Karpas-422 (cell line): ENCODE measurements around the gene CC2D2A. TPM values are rescaled to one million over a fixed set of nuclear protein-coding genes. Genes with fewer than 3 reads are reported as not detected.

Source experiments
- DNase-seq: peaks from one replicate; pipeline ENCODE4 v3.0.0-alpha.2; 2015
- H2AFZ ChIP-seq: fragments of 200-600 bp; sonication (generic); 2 replicates; pipeline ENCODE4 v1.6.1; 2014; ENCODE audit warnings: antibody characterized with exemption, low read length, mixed read lengths
- H3K27ac ChIP-seq: fragments of 200-600 bp; sonication (generic); 2 replicates; pipeline ENCODE4 v1.5.1; 2014; ENCODE audit warnings: mild to moderate bottlenecking, low read length, moderate library complexity
- H3K27me3 ChIP-seq: fragments of 200-600 bp; sonication (generic); 2 replicates; pipeline ENCODE4 v1.6.1; 2014; ENCODE audit warnings: low read length, mixed read lengths
- H3K36me3 ChIP-seq: fragments of 200-600 bp; sonication (generic); 2 replicates; pipeline ENCODE4 v1.6.1; 2014; ENCODE audit warnings: low read length, mixed read lengths; ENCODE audit not compliant: insufficient read depth
- H3K4me1 ChIP-seq: fragments of 200-600 bp; sonication (generic); 2 replicates; pipeline ENCODE4 v1.6.1; 2014; ENCODE audit warnings: mild to moderate bottlenecking, low read length, mixed read lengths
- H3K4me2 ChIP-seq: fragments of 200-600 bp; sonication (generic); 2 replicates; pipeline ENCODE4 v1.6.1; 2014; ENCODE audit warnings: low read length, low read depth, mild to moderate bottlenecking; ENCODE audit not compliant: poor library complexity, severe bottlenecking
- H3K4me3 ChIP-seq: fragments of 200-600 bp; sonication (generic); 2 replicates; pipeline ENCODE4 v1.5.1; 2014; ENCODE audit warnings: mild to moderate bottlenecking, antibody characterized with exemption, low read length, mixed read lengths
- H3K79me2 ChIP-seq: fragments of 200-600 bp; sonication (generic); 2 replicates; pipeline ENCODE4 v1.6.1; 2014; ENCODE audit warnings: mild to moderate bottlenecking, low read length, mixed read lengths
- H3K9ac ChIP-seq: fragments of 200-600 bp; sonication (generic); 2 replicates; pipeline ENCODE4 v1.6.0; 2014; ENCODE audit warnings: low read length
- H3K9me2 ChIP-seq: fragments of 200-600 bp; sonication (generic), shearing (Covaris generic); replicated peaks from 2 replicates; pipeline ENCODE4 v1.6.0; 2014; ENCODE audit warnings: mild to moderate bottlenecking, low read length, moderate library complexity; ENCODE audit not compliant: insufficient read depth
- H3K9me3 ChIP-seq: fragments of 300-700, 200-600 bp; sonication (generic); 2 replicates; pipeline ENCODE4 v1.6.1; 2014; ENCODE audit warnings: low read length, mixed read lengths
- H4K20me1 ChIP-seq: fragments of 200-600 bp; sonication (generic); 2 replicates; pipeline ENCODE4 v1.6.1; 2014; ENCODE audit warnings: mild to moderate bottlenecking, antibody characterized with exemption, low read length, low read depth; ENCODE audit not compliant: insufficient read depth
- total RNA-seq: library from RNA; depleted of rRNA; stranded (reverse); fragments of >200 nt; shearing (Covaris generic); gene quantifications from 2 replicates; pipeline ENCODE4 v1.2.3, GENCODE V29; 2014; ENCODE audit warnings: low replicate concordance

The CC2D2A gene
- total RNA-seq, 1 experiment from 2014 or later, result not detected

DNA sequence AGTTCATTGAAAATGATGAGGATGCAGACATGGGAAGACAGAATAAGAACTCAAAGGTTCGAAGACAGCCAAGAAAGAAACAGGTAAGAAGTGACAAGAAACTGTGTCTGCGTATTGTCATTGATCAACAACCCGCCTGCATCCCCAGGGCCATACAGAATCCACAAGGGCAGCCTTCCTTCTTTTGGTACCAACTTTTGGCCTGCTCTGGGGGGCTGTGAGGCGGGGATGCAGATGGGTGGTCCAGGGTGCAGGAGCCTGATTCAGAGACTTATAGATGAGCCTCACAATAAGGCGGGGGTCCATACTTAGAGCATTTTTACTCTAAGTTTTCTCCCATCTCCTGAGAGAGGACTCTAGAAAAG, 9.0 kb downstream of the CC2D2A start:
- Histone ChIP-seq H3K79me2 (no peaks in the 10 kb centered on the region), H3K27ac (no peak overlapping the region), H3K4me1 (peaks cover 15% of the 10 kb centered on the region), H3K4me2 (no peak overlapping the region), H3K4me3 (no peak overlapping the region), H4K20me1 (no peaks in the 10 kb centered on the region), H3K27me3 (no peaks in the 10 kb centered on the region), H3K9ac (no peak overlapping the region), H3K9me3 (no peaks in the 10 kb centered on the region), H3K36me3 (no peaks in the 10 kb centered on the region), H2AFZ (no peak overlapping the region), H3K9me2 (no peaks in the 10 kb centered on the region)
- no peak for DNase-seq

DNA sequence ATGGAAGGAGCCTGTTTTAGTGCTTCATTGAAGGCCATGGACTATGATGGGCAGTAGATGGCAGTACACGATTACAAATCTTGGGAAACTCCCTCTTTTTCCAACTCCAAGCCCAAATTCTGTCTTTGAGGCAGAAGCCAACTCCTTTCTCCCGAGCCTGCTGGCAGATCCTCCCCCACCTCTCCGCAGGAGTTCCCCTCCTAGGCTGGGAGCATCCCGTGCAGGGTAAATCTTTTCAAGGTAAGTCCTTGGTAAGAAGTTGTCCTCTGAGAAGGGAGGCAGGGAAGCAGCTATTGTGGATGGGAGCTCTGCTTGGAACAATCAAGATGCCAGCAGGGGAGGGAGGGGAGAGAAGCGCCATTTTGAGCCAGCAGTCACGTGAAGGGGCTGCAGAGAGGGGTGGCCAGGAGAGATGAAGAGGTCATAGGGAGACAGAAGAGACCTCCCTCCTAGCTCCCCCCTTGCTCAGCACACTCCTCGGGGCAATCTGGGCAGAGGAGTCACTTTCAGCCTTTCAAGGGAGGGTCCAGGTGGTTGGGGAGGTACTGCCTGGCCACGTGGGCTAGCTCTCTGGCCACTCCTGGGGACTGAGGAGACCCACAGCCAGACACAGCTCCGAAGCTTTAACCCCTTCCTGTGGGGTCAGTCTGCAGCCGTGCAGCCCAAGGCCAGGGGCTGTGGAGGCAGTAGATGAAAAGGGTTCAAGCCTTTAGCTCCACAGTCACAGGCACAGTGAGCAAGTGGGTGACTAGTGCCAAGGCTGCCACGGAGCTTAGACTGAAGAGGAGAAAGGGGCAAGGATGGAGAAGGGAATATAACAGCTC, 9.6 kb downstream of the CC2D2A start:
- Histone ChIP-seq H4K20me1 (no peaks in the 10 kb centered on the region), H3K27me3 (no peaks in the 10 kb centered on the region), H3K79me2 (no peaks in the 10 kb centered on the region), H3K36me3 (no peaks in the 10 kb centered on the region), H3K4me3 (peak overlapping the region; percentile 1; the same call in 1 of the 2 replicates), H3K9me3 (no peaks in the 10 kb centered on the region), H3K4me1 (peaks cover 15% of the 10 kb centered on the region), H3K9me2 (no peaks in the 10 kb centered on the region), H3K27ac (no peak overlapping the region), H3K4me2 (peak overlapping the region; percentile 19), H2AFZ (no peak overlapping the region), H3K9ac (no peak overlapping the region)
- DNase-seq, result peak; percentile 74

DNA sequence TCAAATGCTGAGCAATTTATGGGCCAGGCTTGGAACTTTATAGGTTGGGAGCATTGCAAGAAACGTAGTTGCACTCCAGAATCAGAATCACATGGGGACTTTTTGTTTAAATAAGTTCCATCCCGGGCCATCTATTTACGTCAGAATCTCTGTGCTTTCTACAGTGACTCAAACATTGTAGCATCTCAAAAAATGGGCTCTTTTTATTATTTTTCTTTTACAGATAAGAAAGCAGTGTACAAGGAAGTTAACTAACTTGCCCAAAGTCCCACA, 10.2 kb downstream of the CC2D2A start:
- peak overlapping the region; percentile 19 for H3K4me2 ChIP-seq
- no peaks in the 10 kb centered on the region for H3K79me2 ChIP-seq
- H3K27me3 ChIP-seq, result no peaks in the 10 kb centered on the region
- H3K4me1 ChIP-seq, result peaks cover 15% of the 10 kb centered on the region
- no peaks in the 10 kb centered on the region for H4K20me1 ChIP-seq
- H2AFZ ChIP-seq, result no peak overlapping the region
- no peak for DNase-seq
- H3K9me3 ChIP-seq, result no peaks in the 10 kb centered on the region
- H3K36me3 ChIP-seq, result no peaks in the 10 kb centered on the region
- no peaks in the 10 kb centered on the region for H3K9me2 ChIP-seq
- H3K4me3 ChIP-seq, result no peak overlapping the region
- H3K9ac ChIP-seq, result no peak overlapping the region
- H3K27ac ChIP-seq, result no peak overlapping the region

DNA sequence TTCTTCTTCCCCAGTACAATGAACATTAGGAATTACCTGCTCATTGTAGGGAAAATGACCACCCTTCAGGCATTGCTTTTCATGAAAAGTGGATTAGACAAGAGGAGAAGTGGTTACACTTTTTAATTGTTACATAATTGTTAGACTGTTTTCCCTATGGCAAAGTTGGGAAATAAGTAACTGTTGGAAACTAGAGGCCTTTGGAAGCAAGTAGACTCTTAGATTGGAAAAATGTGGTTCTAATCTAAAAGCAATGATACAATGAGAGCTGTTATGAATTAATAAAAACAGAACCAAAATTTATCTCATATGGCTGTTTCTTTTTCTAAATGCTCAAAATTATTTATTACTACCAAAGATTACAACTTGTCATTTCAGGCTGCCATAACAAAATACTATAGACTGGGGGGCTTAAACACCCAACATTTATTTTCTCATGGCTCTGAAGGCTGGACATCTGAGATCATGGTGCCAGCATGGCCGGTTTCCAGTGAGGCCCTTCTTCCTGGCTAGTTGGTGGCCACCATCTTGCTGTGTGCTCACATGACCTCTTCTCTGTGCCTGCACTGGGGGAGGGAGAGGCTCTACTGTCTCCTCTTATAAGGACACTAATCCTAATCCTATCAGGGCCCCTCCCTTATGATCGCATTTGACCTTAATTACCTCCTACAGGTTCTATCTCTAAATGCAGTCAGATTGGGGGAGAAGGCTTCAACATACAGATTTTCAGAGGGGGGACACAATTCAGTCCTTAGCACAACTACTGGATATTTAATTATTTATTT, 12.5 kb downstream of the CC2D2A start:
- H3K27ac ChIP-seq, result no peak overlapping the region
- no peaks in the 10 kb centered on the region for H4K20me1 ChIP-seq
- H3K9me2 ChIP-seq, result no peaks in the 10 kb centered on the region
- no peak for DNase-seq
- no peaks in the 10 kb centered on the region for H3K36me3 ChIP-seq
- H3K79me2 ChIP-seq, result no peaks in the 10 kb centered on the region
- no peak overlapping the region for H3K4me3 ChIP-seq
- no peak overlapping the region for H2AFZ ChIP-seq
- no peak overlapping the region for H3K4me2 ChIP-seq
- H3K9me3 ChIP-seq, result no peaks in the 10 kb centered on the region
- H3K9ac ChIP-seq, result no peak overlapping the region
- H3K27me3 ChIP-seq, result no peaks in the 10 kb centered on the region
- H3K4me1 ChIP-seq, result peaks cover 6% of the 10 kb centered on the region; the same call in 1 of the 2 replicates

DNA sequence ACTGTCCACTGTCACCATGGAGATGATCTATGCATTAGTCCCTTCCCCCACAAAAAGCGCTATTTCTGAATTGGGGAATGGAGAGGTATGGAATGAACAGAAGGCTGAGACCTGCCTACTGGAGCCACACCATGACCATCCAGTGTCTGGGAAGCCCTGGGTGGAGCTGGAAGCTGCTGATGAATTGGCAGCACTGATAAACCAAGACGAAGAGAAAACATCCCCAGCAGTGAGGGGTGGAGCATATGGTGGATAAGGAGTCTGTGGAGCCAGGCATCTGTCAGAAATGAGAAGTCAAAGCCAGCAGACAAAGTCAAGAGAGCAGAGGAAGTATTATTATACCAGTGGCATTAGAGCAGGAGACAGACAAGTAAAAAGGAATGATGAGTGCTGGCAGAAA, 13.2 kb downstream of the CC2D2A start:
- H3K4me1 ChIP-seq, result peaks cover 6% of the 10 kb centered on the region; the same call in 1 of the 2 replicates
- H3K27me3 ChIP-seq, result no peaks in the 10 kb centered on the region
- no peaks in the 10 kb centered on the region for H3K9me3 ChIP-seq
- H3K4me2 ChIP-seq, result no peak overlapping the region
- no peak overlapping the region for H2AFZ ChIP-seq
- no peaks in the 10 kb centered on the region for H4K20me1 ChIP-seq
- H3K4me3 ChIP-seq, result no peak overlapping the region
- DNase-seq, result no peak
- H3K9me2 ChIP-seq, result no peaks in the 10 kb centered on the region
- no peak overlapping the region for H3K27ac ChIP-seq
- H3K36me3 ChIP-seq, result no peaks in the 10 kb centered on the region
- no peaks in the 10 kb centered on the region for H3K79me2 ChIP-seq
- H3K9ac ChIP-seq, result no peak overlapping the region

DNA sequence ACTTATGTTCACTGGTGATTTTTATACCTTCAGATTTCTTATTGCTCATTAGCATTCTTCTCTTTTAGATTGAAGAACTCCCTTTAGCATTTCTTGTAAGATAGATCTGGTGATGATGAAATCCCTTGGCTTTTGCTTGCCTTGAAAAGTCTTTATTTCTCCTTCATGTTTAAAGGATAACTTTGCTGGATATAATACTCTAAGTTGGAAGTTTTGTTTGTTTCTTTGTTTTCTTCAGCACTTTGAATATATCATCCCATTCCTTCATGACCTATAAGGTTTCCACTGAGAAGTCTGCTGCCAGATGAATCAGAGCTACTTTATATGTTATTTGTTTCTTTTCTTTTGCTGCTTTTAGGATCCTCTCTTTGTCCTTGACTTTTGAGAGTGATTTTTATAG, 18.5 kb downstream of the CC2D2A start:
- Histone ChIP-seq H3K27me3 (no peaks in the 10 kb centered on the region), H3K9ac (no peak overlapping the region), H2AFZ (no peak overlapping the region), H3K36me3 (no peaks in the 10 kb centered on the region), H3K4me1 (no peaks in the 10 kb centered on the region), H3K27ac (no peak overlapping the region), H4K20me1 (no peaks in the 10 kb centered on the region), H3K4me3 (no peak overlapping the region), H3K4me2 (no peak overlapping the region), H3K9me3 (no peaks in the 10 kb centered on the region), H3K79me2 (no peaks in the 10 kb centered on the region), H3K9me2 (no peaks in the 10 kb centered on the region)
- DNase-seq, result no peak

DNA sequence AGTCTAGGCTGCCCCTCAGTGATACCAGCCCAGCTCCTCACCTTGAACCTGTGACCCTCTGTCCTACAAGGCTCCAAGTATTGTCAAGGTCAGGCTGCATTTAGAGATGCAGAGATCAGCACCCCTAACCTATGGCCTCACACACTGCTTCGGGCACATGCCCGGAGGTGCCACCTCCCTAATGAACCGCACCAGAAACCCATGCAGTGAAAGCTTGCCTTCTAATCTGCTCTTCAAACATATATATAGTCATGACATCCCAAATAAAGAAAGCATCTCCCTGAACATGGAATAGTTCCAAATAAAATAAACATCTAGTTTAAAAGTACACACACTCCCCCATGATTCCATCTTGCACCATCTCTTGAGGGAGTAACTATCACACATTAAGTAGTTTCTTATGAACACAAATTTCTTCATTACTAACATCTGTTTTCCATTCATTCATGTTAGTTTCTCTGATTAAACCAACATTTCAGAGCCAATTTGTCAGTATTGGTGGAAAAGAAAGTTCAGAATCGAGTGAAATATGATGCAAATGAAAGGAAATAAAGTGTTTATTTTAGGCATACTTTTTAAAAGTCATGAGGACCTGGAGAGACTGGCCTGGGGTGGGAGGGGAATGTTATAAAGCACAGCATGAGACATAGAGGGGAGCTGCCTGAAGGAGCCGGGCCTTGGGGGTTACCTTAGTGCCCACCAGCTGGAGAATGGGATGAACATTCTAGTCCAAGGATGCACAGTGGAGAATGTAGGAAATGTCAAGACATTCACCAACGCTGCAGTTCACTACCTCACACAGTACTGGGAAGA, 19.2 kb downstream of the CC2D2A start:
- no peaks in the 10 kb centered on the region for H3K4me1 ChIP-seq
- H3K9me3 ChIP-seq, result no peaks in the 10 kb centered on the region
- no peak overlapping the region for H3K27ac ChIP-seq
- DNase-seq, result no peak
- no peak overlapping the region for H3K4me2 ChIP-seq
- H2AFZ ChIP-seq, result no peak overlapping the region
- H3K36me3 ChIP-seq, result no peaks in the 10 kb centered on the region
- no peak overlapping the region for H3K4me3 ChIP-seq
- H3K9ac ChIP-seq, result no peak overlapping the region
- H3K79me2 ChIP-seq, result no peaks in the 10 kb centered on the region
- H3K27me3 ChIP-seq, result no peaks in the 10 kb centered on the region
- H4K20me1 ChIP-seq, result no peaks in the 10 kb centered on the region
- H3K9me2 ChIP-seq, result no peaks in the 10 kb centered on the region

DNA sequence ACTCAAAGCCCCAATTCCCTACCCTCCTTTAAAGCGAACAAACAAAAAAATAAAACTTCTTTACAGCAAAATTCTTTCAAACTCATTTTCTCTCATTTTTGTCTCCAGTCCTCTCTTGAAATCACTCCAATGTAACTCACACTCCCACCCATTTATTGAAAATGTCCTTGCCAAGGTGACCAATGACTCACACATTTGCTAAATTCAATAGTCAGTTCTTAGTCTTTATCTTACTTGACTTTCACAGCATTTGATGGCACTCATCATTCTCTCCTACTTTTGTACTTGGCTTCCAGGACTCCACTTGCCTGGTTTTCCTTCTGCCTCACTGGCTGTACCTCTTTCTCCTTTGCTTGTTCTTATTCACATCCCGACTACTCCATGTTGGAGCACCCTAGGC, 19.9 kb downstream of the CC2D2A start:
- no peak overlapping the region for H3K27ac ChIP-seq
- H3K9ac ChIP-seq, result no peak overlapping the region
- DNase-seq, result no peak
- no peak overlapping the region for H2AFZ ChIP-seq
- no peaks in the 10 kb centered on the region for H3K79me2 ChIP-seq
- no peaks in the 10 kb centered on the region for H3K9me2 ChIP-seq
- H3K4me3 ChIP-seq, result no peak overlapping the region
- no peaks in the 10 kb centered on the region for H4K20me1 ChIP-seq
- H3K9me3 ChIP-seq, result no peaks in the 10 kb centered on the region
- H3K4me2 ChIP-seq, result no peak overlapping the region
- no peaks in the 10 kb centered on the region for H3K27me3 ChIP-seq
- no peaks in the 10 kb centered on the region for H3K36me3 ChIP-seq
- H3K4me1 ChIP-seq, result no peaks in the 10 kb centered on the region
